ENCODE results near the gene SUPT5H. TPM values are rescaled to one million over a fixed set of nuclear protein-coding genes. Genes with fewer than 3 reads are reported as not detected.

SUPT5H gene
- total RNA-seq, 1 donor from 2014 or later, result 140 TPM

GRCh38 chr19:39489756-39490155, 44.4 kb downstream of the SUPT5H start:
- no peaks in the 10 kb centered on the region for H3K9me3 Mint-ChIP-seq
- H3K4me1 Mint-ChIP-seq, result peaks cover 3% of the 10 kb centered on the region
- peaks cover 3% of the 10 kb centered on the region for H3K36me3 Mint-ChIP-seq (ENCODE audit: low read depth)
- H3K27ac Mint-ChIP-seq (ENCODE audit: unreplicated experiment), result no peak overlapping the region
- no peak for DNase-seq (ENCODE audit: low read depth, low spot score)
- peaks cover 3% of the 10 kb centered on the region for H3K27me3 Mint-ChIP-seq (ENCODE audit: low read depth)
- TF ChIP-seq CTCF (conservative IDR thresholded peaks at IDR 0.05), result no peak
- H3K4me3 Mint-ChIP-seq, result no peak overlapping the region

GRCh38 chr19:39492225-39492624, 46.8 kb downstream of the SUPT5H start:
- Mint-ChIP-seq H3K4me1 (peaks cover 3% of the 10 kb centered on the region), H3K27me3 (ENCODE audit: low read depth) (peaks cover 21% of the 10 kb centered on the region), H3K36me3 (ENCODE audit: low read depth) (peaks cover 3% of the 10 kb centered on the region), H3K4me3 (no peak overlapping the region), H3K9me3 (no peaks in the 10 kb centered on the region), H3K27ac (ENCODE audit: unreplicated experiment) (no peak overlapping the region)
- DNase-seq (ENCODE audit: low read depth, low spot score), result no peak
- TF ChIP-seq CTCF (conservative IDR thresholded peaks at IDR 0.05), result no peak

- peaks cover 2% of the 10 kb centered on the region for H3K36me3 Mint-ChIP-seq (ENCODE audit: low read depth)
- H3K4me3 Mint-ChIP-seq, result no peak overlapping the region
- peaks cover 27% of the 10 kb centered on the region for H3K27me3 Mint-ChIP-seq (ENCODE audit: low read depth)
- no peak for TF ChIP-seq CTCF (conservative IDR thresholded peaks at IDR 0.05)
- no peaks in the 10 kb centered on the region for H3K9me3 Mint-ChIP-seq
- H3K4me1 Mint-ChIP-seq, result peaks cover 5% of the 10 kb centered on the region
- no peak for DNase-seq (ENCODE audit: low read depth, low spot score)
- no peak overlapping the region for H3K27ac Mint-ChIP-seq (ENCODE audit: unreplicated experiment)
Observed at GRCh38 chr19:39492788-39493187, 47.4 kb downstream of the SUPT5H start.

GRCh38 chr19:39494661-39495060, 49.3 kb downstream of the SUPT5H start:
- no peaks in the 10 kb centered on the region for H3K9me3 Mint-ChIP-seq
- H3K27me3 Mint-ChIP-seq (ENCODE audit: low read depth), result peaks cover 44% of the 10 kb centered on the region
- peaks cover 17% of the 10 kb centered on the region for H3K4me1 Mint-ChIP-seq
- no peak overlapping the region for H3K4me3 Mint-ChIP-seq
- no peaks in the 10 kb centered on the region for H3K36me3 Mint-ChIP-seq (ENCODE audit: low read depth)
- no peak for DNase-seq (ENCODE audit: low read depth, low spot score)
- no peak for TF ChIP-seq CTCF (conservative IDR thresholded peaks at IDR 0.05)
- no peak overlapping the region for H3K27ac Mint-ChIP-seq (ENCODE audit: unreplicated experiment)

- H3K27ac Mint-ChIP-seq (ENCODE audit: unreplicated experiment), result no peak overlapping the region
- no peak overlapping the region for H3K4me3 Mint-ChIP-seq
Observed at GRCh38 chr19:39496063-39496462, 50.7 kb downstream of the SUPT5H start.

More at GRCh38 chr19:39496063-39496462, 50.7 kb downstream of the SUPT5H start:
- no peak for TF ChIP-seq CTCF (conservative IDR thresholded peaks at IDR 0.05)
- Mint-ChIP-seq H3K36me3 (ENCODE audit: low read depth) (no peaks in the 10 kb centered on the region), H3K27me3 (ENCODE audit: low read depth) (peaks cover 58% of the 10 kb centered on the region), H3K4me1 (peaks cover 20% of the 10 kb centered on the region), H3K9me3 (no peaks in the 10 kb centered on the region)
- DNase-seq (ENCODE audit: low read depth, low spot score), result no peak
